Stimulated activated naive CD4-positive, alpha-beta T cell treated with Interleukin-2 at 50 U/mL for 16 hours (primary cell): ENCODE data around the gene SPATA1.

ENCODE experiments used
- DNase-seq: peaks from one replicate; lab custom pipeline; 2025; lab: John Stamatoyannopoulos, UW

SPATA1 gene

DNA sequence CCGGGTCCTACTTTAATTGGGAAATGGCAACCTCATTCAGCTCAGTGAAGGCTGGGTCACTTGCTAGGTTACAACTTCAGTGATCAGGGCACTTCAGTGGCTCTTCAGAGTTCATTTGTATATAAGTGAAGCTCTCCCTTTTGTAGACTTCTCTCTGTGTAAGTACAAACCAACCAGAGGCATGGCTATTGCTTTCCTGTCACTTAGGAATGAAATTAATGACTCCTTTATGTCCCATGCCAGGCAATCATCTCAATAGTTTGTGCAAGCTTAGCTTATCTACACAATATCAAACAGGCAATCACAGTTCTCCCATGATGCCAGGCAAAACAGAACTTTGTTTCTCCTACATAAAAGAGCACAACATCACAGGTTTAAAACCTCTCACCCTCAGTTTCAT, 90.8 kb downstream of the SPATA1 start:
- DNase-seq = no peak

- DNase-seq = no peak
These were observed 92.2 kb downstream of the SPATA1 start for GRCh38 chr1:84598418-84598817.

DNA sequence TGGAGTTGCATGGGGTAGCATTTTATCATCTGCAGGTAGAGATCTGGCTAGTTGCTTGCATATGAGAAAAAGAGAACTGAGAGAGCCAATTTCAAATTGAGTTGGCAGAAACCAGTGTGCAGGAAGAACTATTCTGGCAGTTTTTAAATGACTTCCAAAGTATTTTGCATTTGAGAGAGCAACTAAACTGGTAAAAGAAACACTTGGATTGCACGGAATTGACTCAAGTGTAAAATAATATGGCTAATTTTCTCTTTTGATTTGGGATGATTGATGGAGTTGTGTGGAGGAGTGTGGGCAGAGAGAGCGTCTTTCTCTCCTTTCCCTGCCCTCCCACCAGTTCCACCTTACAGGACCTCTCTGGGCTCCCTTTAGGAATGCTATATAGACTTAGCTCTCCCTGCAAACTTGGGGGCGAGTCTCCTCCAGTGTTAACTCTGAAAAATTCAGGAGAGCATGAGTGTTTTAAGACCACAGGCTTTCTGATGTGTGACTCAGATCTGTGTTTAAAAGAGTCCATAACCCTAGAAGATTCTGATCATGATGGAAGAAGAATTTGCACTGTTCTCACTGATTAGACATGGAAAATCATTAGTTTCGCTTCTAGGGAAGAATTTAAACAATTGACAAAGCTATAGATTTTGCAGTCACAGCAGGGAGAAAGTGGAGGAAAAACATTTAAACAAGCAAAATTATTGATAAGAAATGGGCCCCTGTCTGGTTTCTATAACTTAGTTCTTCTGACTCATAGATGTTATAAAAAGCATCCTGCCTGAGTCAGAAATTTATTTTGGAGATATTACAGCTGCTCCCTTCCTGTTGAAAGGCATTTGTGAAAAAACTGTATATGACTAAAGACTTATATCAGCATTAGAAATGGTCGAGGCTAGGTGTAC, 92.9 kb downstream of the SPATA1 start:
- no peak for DNase-seq

DNA sequence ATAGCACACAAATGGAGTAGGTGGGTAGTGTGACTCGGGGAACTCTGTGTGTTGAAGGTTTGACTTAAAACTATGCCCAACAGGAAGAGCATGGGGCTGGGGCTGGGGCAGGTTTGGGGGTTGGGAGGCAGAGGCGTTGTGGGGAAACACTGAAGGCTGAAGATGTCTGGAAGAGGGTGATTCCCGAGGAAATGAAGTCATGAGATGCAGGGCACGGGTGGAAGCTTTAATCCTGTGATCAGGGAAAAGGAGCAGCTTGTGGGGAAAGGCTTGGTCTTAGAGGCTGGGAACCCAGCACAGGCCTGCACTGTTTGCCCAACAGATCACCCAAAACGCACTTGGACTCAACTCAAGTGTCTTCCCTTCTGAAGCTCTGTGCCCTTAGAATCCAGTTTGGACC, 94.6 kb downstream of the SPATA1 start:
- DNase-seq = no peak

- no peak for DNase-seq
These were observed 97.0 kb downstream of the SPATA1 start for GRCh38 chr1:84603223-84603622.

DNA sequence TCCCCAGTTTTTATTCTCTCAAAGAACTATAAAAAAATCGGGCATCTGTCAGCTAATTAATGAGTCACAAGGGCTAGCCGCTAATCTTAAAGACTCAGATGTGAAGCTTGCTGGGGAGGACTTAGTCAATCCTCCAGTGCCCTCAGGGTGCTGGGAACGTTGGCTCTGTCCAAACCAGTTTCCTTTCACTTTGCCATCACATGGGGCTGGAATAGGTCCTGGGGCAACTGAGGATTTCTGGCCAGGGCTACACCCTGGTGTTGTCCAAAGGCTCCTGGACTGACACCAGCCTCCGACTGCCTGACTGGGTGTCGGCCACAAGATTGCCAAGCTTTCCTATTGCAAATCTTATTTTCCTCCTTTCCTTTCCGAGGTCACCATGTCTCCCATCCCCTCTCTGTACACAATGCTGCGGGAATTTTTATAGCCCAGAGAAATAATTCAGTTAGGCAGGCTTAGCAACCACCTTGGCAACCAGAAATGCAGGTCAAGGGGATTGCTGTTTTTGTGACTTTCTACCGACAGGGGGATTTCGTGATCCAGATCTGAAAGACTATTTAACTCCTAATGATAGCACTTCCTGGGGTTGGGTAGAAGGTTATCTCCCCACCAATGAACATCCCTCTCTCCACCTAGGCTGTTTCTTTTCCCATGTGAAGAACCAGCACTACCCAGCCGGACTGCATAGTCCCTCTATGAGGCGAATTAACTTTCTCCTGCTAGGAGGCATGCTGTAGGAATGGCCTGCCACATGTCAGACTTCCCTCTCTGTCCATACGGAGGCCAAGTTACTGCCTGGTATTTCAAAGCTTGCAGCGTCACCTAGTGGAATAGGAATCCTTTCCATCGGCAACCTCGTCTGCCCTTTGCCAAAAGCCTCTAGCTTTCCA, 98.0 kb downstream of the SPATA1 start:
- no peak for DNase-seq

DNA sequence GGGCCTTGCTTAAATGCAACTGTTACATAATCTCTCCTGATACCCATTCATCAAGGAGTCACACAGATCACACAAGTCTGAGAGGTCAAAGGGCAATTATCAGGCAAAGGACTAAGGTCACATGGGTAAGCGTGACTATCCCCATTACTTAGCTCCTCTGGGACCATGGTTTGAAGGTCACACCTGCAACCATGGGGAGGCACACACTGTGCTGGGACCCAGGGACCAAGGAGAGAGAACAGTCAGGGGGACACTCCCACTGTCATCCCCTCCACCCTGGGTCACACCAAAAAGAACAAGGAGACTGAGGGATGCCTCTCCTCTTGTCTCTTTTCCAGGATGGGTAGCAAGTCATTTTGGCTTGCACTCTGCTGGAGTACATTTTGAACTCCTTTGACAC, 99.0 kb downstream of the SPATA1 start:
- no peak for DNase-seq

GRCh38 chr1:84606977-84607376, 100.8 kb downstream of the SPATA1 start:
- DNase-seq = no peak

- no peak for DNase-seq
These were observed 104.9 kb downstream of the SPATA1 start for GRCh38 chr1:84611091-84611490.

DNA sequence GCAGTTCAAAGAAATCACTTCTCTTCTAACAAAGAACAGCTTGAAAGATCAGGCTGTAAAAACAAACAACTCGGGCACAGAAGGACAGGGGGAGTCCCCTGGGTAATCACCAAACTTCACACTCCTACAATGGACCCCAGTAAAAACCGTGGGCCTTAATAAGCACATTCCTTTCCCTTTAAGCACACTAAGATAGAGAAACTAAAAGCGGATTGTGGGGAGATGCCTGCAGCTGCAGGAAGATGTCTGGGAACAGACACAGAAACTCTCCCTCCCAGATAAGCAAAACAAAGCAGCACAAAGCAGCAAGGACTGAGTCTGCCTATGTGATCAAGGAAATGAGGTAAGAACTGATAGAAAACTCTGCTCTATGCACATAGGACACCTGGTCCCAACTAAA, 105.6 kb downstream of the SPATA1 start:
- DNase-seq = no peak

GRCh38 chr1:84613026-84613425, 106.8 kb downstream of the SPATA1 start:
- DNase-seq = no peak

DNA sequence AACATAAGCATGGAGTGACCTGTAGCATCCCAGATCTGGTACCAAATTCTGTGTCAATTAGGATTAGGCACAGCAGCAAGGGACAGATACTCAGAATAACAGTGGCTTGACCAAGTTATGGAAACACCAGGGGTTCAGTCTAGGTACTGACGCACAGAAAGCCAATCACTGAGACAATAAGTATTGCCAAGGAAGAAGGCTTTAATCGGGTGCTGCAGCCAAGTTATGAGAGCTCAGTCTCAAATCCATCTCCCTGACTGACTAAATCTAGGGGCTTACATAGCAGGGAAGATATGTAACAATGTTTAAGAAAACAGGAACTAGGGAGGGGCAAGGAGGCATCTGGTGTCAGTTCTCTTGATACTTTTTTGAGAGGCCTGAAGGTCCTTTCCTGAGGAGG, 107.7 kb downstream of the SPATA1 start:
- DNase-seq = no peak

DNA sequence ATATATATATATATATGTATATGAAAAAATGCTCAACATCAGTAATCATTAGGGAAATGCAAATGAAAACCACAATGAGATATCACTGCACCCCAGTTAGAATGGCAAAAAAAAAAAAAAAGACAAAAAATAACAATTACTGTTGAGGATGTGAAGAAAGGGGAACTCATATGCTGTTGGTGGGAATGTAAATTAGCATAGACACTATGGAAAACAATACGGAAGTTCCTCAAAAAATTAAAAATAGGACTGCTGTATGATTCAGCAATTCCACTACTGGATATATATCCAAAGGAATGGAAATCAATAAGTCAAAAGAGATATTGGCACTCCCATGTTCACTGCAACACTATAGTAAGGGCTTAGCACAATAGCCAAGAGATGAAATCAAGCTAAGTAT, 109.6 kb downstream of the SPATA1 start:
- DNase-seq = no peak
